Activated CD4-positive, alpha-beta T cell treated with anti-CD3 and anti-CD28 coated beads for 4 hours (primary cell): Measurements from ENCODE around the gene MAN2A1.
A peak's percentile ranks its signal among the peaks of the same experiment; 100 is the strongest.
"Not testable (repeated sequence)": the region's sequence is repeated elsewhere in the genome, so short reads cannot be mapped to it uniquely, and the experiment has no call there.

Source experiments
- DNase-seq, 2 donors: peaks; one replicate each; pipeline ENCODE4 v3.0.0-alpha.2; 2020

MAN2A1 gene

GRCh38 chr5:109832207-109833188 is 142.8 kb downstream of the MAN2A1 start:
- DNase-seq, result not testable (repeated sequence)

GRCh38 chr5:109833946-109834345 is 144.2 kb downstream of the MAN2A1 start:
- DNase-seq, result no peak

GRCh38 chr5:109836280-109836679 is 146.6 kb downstream of the MAN2A1 start:
- DNase-seq, result no peak

- no peak for DNase-seq
These were observed 147.6 kb downstream of the MAN2A1 start for GRCh38 chr5:109837231-109837861.

GRCh38 chr5:109838157-109838556 is 148.4 kb downstream of the MAN2A1 start:
- no peak for DNase-seq

- DNase-seq, result no peak
These were observed 154.4 kb downstream of the MAN2A1 start for GRCh38 chr5:109844148-109844547.

GRCh38 chr5:109844695-109845094 is 155.0 kb downstream of the MAN2A1 start:
- DNase-seq, result no peak

GRCh38 chr5:109848130-109848529 is 158.4 kb downstream of the MAN2A1 start:
- no peak for DNase-seq

GRCh38 chr5:109849478-109850088 is 159.9 kb downstream of the MAN2A1 start:
- DNase-seq, result no peak

- DNase-seq, result peak in 1 of 2 donors; percentile 14
These were observed 162.8 kb downstream of the MAN2A1 start for GRCh38 chr5:109852371-109853155.

- DNase-seq, result no peak
These were observed 163.7 kb downstream of the MAN2A1 start for GRCh38 chr5:109853377-109853776.

- DNase-seq, result no peak
These were observed 165.3 kb downstream of the MAN2A1 start for GRCh38 chr5:109855056-109855455.

GRCh38 chr5:109857405-109858031 is 167.8 kb downstream of the MAN2A1 start:
- peak; percentile 15 to 18 for DNase-seq

GRCh38 chr5:109859537-109859936 is 169.8 kb downstream of the MAN2A1 start:
- no peak for DNase-seq

- no peak for DNase-seq
These were observed 172.6 kb downstream of the MAN2A1 start for GRCh38 chr5:109862301-109862700.

- no peak for DNase-seq
These were observed 174.0 kb downstream of the MAN2A1 start for GRCh38 chr5:109863752-109864151.

GRCh38 chr5:109865637-109866036 is 175.9 kb downstream of the MAN2A1 start:
- no peak for DNase-seq

GRCh38 chr5:109866051-109866450 is 176.3 kb downstream of the MAN2A1 start:
- DNase-seq, result no peak

GRCh38 chr5:109868737-109869136 is 179.0 kb downstream of the MAN2A1 start:
- no peak for DNase-seq

- DNase-seq, result no peak
These were observed 184.0 kb downstream of the MAN2A1 start for GRCh38 chr5:109873687-109874086.

- no peak for DNase-seq
These were observed 184.4 kb downstream of the MAN2A1 start for GRCh38 chr5:109874108-109874507.

- no peak for DNase-seq
These were observed 186.5 kb downstream of the MAN2A1 start for GRCh38 chr5:109876030-109876725.
